GM18907 (cell line): ENCODE data around the gene TAF5L.

Experiments used
- ATAC-seq: cut with Tn5 transposase; IDR thresholded peaks from one replicate; pipeline ENCODE4 v1.9.1; 2021; ENCODE audit warnings: mild to moderate bottlenecking, moderate library complexity; ENCODE audit not compliant: unreplicated experiment

Gene TAF5L

DNA sequence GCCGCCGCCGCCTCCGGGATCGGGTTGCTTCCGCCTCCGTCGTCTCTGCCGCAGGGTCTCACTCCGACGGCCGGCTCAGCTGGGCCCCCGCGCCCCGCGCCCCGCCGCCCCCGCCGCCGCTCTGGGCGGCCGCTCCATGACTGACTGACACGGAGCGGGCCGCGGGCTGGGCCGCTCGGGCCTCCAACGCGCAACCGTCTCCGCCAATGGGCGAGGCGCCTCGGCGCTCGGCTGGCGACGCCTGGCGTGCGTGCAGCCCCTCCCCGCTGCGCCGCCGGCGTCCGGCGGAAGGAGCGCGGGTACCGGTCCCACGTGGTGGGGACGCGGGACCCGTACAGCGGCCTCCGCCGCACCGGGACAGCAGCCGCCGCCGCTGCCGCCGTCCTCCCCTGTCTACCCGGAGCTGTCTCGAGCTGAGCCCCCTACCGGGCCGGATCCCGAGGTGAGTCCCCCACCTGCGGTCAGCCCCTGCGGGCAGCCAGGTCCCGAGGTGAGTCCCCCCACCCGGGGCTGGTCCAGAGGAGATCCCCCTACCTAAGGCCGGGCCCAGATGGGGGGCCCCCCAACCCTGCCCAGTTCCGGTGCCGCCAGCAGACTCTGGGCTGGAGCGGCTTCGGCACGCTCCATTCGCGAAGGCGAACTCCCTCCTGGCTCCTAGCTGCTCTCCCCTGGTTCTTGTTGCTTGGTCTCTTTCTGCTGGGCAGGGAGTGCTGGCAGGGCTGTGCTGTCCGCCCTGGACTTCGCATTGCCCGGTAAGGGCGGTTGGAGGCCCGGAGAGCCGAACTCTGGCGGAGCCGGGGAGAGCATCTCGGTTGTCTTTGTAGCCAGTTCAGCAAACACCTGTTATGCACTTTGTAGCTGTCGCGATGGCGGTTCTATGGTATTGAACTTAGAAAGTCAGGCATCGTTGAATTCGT lies at the start of gene TAF5L, which contains the start of gene URB2:
TAF5L (minus strand) TSS at position 208 of the 917 bp plus-strand sequence. CDS start 11,640 bp downstream, outside the sequence.
URB2 (plus strand) TSS at position 333 of the 917 bp plus-strand sequence. CDS start 1,387 bp downstream, outside the sequence.
- peak; percentile 82 for ATAC-seq

DNA sequence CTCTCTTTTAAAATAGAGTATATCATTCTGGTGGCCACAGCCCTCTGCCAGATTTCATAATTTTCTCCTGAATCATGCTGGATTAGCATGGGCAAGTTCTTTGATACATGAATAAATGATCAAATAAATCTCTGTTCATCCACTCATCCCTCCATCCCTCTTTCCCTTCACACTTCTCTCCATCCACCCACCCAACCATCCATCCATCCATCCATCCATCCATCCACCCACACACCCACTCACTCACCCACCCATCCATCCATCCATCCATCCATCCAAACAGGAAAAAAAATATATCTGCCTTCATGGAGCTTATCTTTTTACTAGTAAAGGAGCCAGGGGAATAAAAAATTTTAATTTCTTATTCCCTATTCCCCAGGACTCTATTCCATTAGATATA lies 49.5 kb upstream of the TAF5L start:
- ATAC-seq, result no peak

DNA sequence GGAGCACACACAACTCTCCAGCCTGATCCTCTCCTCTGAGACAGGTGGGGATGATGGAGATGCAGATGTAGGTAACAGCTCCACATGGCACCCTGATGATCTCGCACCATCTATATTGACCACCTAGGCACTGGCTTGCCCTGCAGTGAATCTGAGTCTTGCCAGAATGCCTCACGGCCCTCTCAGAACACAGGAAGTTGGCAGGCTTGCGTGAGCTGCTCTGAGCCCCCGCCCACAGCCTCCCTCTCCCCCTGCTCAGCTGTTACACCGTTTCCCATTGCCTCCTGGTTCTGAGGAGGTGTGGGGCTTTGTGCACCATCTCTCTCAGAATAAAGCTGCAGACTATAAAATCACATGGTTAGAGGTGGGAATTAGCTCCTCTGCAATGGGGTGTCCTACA lies 48.1 kb upstream of the TAF5L start:
- no peak for ATAC-seq

DNA sequence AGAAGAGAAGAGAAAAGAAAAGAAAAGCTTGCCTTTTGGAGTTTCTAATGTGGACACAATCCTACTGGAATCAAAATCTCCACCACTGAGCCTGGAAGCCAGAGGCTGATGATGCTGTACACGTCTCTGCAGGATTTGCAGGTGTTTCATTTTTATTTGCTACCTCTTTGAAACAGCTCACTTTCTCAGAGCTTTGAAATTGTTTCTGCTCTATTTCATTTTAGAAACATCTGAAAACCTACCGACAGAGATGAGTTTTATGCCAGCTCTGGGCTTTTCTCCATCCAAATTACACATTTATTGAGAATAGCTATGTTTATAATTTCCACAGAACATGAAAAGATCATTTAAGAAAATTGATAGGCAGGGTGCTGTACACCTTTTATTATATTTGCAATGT lies 46.3 kb upstream of the TAF5L start:
- ATAC-seq, result no peak

DNA sequence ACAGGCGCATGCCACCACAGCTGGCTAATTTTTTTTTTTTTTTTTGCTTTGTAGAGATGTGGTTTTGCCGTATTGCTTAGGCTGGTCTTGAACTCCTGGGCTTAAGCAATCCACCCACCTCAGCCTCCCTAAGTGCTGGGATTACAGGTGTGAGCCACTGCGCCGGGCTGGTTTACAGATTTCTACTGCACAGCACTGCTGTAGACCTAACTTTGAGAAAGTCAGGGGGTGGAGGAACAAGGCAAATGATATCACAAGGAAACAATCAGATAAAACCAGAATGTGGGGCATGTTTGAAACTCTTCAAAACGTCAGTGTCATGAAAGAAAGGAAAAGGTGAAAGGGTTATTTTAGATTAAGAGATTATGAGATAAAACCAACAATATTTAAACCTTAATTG lies 45.4 kb upstream of the TAF5L start:
- ATAC-seq, result no peak

DNA sequence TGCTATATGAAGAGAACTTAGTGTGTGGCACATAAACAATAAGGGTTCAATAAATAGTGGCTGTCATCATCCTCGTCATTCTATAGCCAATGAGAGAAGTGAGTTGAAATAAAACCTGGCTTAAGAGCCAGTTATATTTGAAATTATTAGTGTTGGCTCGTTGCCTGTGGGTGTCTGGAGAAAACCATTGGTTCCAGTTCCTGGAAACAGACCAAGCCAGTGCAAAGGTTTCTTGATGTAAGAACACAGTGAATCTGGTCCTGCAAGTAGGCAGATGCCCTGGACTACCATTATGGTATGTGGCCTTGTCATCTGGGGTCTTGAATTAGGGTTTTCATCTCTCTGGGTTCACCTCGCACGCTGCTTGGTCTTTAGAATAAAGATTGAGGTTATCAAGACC lies 43.4 kb upstream of the TAF5L start:
- ATAC-seq, result no peak

DNA sequence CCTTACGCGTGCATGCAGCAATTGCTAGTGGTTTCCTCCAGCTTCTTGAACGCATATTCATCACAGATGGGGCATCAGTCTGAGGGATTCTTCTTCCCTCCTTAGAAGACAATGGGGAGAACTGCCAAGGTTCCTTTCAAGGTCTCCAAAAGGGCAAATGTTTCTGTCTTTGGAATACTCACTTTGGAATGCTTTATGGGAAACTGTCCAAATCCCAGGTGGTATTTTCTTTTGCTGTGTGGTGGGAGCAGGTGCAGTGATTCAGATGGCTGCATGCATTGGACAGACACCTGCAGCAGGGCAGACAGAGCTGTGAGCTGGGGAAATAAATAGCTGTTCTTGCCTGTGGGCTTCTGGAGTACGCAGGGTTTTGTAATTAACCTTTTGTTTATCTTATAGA lies 40.7 kb upstream of the TAF5L start:
- no peak for ATAC-seq

DNA sequence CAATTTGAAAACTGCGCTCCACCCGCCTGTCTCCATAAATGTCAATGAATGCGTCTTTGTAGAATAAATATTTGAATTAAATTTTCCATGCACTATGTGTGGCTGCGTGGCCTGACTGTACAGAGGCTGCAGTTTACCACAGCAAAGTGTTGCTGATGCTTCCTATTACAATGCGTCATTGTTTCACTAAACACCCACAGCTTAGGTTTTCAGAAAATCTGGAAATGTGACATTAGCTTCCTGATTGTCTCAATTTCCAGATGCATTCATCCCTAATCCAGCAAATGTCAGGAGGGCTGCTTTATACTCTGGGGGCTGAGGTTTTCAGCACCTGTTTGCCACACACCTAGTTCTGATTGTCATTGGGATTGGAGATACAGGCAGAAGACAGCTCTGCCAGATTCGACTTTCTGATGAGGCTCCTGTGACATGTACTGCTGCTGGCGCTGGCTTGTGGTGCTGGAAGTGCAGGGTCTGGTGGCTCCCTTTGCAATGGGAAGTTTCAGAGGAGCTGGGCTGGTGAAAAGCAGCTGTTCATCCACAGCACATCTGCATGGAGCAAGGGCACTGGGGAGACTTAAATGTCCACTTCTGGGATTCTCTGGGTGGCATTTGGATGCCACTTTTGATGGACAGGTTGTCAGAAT lies 40.1 kb upstream of the TAF5L start:
- no peak for ATAC-seq

DNA sequence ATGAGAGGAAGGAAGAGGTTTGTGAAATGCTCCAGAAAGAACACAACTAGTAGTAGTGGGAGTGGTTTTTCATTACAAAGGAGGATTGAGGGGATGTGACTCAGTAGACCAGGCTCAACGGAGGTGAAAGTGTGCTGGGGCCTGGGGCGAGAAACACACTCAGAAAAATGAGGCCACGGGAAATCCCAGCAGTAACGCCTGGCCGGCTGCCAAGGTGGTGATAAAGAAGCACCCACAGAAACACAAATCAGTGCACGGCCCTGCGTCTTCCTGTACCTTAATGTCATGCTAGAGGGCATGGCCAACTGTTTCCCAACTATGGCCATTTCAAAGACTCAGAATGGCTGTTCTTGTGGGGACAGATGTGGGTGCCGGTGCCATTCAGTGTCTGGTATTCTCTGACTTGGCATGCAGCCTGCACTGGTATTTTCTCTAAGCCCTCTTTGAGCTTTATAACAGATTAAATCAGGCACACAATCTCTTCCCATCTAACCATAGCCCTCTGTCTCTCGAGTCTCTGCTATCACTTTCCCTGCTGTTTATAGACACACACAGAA lies 38.3 kb upstream of the TAF5L start:
- ATAC-seq, result peak; percentile 68

DNA sequence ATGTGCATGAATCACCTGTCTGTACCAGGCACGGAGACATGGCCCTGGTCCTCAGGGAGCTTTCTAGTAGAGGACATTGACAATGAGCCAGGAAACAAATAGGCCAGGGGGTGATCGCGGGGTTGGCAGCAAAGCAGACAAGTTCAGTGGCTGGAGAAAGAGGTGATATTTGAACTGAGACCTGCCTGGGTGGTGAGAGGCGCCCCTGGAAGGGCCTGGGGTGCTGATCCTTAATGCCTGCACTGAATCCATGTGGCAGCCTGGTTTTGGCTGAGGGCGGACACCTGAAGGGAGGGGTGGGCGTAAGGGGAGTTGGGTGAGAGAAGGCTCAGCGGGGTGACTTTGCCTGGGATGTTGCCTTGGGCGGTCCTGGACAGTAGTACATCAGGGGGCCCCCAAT lies 36.0 kb upstream of the TAF5L start:
- no peak for ATAC-seq

DNA sequence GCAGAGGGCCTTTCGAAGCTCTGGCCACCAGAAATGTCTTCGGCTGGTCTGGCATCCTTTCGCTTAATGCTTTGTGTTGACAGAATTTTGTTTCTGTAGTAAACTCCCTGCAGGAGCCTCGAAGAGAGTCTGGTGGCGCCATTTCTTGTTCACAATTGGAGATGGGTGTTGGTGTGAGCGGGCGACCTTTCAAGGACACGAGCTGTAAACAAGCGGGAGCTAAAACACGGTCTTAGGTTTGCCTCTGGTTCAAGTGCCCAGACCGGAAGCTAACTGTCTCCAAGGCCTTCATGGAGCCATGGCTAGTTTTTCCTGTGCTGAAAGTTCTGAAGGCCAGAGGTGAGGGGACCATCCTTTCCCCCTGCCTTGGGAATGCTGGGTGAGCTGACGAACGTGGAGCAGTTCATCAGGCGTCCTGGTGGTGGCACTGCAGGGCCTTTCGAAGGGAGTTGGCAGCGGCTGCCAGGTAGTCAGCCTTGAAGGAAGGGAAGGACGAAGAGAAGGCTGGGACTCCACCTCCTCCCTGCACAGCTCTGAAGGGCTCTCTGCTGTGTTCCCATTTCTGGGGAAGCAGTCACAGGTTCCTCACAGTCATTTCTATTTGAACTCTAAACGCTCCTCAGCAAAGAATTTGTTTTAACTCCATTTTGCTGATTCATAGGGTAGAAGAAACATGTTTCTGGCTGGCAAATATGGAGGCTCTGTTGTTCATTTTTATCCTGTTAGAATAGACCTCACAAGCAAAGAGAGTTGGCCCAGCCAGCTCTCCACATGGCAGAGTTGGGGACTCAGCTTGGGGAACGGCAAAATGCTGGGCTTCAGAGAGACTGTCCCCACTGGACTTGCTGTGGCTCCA lies 35.3 kb upstream of the TAF5L start:
- ATAC-seq, result peak; percentile 75

DNA sequence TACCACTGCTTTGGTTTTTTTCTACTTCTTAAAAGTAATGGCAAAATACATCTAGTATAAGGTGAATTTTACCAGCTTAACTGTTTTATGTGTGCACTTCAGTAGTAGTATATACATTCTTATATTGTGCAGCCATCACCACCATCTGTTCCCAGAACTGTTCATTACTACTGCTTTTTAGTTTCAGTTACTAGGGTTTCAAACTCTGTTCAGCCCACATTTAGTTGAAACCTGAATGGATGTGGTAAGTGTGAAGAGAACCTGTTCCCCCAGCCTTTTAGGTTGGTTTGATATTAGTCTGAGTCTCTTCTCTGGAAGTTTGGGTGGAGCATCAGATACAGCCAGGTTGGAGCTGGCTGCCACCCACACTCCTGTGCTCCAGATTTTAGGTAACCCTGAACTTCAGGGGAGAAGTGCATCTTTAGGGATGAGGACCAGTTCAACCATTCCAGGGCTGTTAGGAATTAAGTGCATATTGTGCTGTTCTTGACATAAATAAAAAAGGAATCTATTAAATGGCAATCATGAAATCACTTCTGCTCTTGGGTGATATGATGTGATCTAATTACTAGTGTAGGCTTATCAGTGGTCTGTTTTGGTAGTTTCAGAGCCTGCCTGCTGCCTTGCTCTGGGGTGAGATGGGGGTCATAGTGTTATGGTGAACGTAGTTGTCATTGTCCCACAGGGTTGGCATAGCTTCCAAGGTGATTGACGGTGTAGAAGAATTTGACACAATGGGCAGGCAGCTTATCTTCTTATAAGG lies 32.3 kb upstream of the TAF5L start:
- ATAC-seq, result no peak

DNA sequence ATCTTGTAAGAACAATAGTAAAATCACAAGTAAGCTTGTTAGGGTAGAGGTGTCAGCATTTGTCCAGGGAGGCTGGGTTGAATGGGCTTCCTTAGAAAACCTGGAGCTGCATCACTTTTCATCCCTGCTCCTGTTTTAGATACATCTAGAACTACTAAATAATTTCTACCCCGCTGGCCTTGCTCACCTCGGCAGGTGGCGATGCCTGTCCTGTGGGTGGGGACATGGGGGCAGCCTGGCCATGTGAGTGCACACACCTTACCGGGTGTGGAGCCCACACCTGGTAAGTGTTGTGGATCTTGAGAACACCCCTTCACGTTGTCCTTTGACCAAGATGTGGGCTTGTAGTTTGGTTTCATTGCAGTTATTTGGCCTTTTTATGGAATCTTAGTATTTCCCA lies 29.9 kb upstream of the TAF5L start:
- no peak for ATAC-seq

DNA sequence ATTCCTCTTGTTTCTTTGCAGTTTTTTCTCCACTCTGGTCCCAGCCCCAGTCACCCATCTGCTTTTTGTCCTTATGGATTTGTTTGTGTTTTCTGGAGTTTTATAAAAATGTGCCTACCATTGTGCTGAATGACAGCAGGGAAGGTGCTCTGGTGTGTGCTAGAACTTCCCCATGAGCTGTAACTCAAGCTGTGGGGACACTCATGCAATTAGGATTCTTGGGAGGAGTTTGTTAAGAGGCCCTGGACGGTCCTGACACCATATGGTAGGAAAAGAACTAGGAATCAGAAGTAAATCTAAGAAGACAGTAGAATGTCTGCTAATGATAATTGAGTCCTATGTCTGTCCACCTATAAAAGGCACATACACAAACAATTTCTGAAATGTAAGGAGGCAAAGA lies 27.5 kb upstream of the TAF5L start:
- no peak for ATAC-seq

DNA sequence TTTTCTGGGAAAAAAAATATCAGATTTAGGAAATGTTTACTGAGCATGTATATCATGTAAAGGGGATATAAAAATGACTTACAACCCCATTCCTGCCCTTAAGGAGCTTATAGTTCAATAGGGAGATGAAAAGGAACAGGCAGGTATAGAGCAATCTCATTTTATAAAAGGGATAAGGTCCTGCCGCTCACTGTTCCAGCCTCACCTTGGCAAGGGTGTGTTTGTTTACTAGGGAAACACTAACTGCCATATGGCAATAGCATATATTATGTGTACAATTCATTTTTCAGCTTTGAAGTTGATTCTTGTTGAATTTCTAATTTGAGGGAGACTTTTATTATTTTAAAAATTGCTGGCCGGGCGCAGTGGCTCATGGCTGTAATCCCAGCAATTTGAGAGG lies 25.6 kb upstream of the TAF5L start:
- ATAC-seq, result no peak

DNA sequence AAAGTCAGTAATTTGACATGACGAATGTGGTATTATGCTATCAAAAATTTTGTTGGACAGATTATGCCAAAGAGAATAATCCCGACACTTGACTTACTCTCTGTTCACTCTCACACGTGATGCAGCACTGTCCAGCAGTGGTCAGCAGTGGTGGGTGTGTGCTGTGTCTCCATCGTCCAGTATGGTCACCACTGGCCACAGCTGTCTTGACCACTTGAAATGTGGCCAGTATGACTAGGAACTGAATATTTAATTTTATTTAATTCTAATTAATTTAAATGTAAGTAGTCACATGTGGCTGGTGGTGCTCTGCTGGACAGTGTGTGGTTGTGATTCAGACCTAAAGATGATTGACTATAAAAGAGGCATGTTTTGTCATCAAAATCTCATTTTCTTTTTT lies 24.1 kb upstream of the TAF5L start:
- ATAC-seq, result no peak

DNA sequence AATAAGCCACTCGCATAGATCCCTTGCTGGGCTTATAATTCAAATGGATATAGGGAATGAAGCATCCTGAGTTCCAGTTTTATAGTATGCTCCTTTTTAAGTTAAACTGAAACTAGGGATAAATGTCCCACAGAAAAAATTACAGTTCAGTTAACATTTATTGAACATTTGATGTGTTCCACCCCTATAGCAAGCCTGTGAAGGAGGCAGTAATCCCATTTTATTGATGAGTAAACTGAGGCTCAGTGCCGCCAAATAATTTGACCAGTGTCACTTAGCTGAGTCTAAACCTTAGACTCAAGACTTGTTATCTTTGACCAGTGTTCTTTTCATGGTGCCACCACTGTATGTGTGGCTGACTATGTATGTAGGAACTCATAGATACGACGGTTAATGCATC lies 22.5 kb upstream of the TAF5L start:
- no peak for ATAC-seq

DNA sequence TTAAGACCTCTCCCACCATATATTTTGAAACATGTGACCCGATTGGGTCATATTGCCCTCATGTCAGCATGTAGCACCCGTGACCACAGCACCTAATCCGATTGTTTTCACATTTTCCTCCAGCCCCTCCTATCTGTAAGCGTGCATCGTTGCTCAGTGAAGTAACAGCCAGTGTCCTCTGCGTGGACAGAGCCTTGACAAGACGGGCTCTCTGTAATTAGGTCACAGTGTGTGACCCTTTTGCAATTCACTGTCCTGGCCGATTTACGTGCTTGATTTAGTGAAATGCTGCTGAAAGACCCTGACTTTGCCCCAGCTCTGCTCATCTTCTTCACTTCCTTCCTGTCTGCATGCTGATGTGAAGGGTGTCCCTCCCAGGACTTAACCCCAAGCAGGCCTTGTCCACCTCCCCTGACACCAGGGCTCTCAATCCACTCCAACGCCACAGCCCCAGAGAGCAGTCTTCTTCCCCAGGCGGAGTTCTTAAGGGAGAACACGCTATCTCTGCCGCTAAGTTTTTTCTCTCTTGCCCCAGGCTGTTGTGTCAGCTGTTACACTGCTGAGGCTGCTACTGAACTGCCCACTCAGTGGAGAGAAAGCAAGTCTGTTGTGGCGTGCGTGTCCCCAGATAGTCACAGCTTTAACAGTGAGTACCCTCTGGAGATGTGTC lies 19.5 kb upstream of the TAF5L start:
- no peak for ATAC-seq

DNA sequence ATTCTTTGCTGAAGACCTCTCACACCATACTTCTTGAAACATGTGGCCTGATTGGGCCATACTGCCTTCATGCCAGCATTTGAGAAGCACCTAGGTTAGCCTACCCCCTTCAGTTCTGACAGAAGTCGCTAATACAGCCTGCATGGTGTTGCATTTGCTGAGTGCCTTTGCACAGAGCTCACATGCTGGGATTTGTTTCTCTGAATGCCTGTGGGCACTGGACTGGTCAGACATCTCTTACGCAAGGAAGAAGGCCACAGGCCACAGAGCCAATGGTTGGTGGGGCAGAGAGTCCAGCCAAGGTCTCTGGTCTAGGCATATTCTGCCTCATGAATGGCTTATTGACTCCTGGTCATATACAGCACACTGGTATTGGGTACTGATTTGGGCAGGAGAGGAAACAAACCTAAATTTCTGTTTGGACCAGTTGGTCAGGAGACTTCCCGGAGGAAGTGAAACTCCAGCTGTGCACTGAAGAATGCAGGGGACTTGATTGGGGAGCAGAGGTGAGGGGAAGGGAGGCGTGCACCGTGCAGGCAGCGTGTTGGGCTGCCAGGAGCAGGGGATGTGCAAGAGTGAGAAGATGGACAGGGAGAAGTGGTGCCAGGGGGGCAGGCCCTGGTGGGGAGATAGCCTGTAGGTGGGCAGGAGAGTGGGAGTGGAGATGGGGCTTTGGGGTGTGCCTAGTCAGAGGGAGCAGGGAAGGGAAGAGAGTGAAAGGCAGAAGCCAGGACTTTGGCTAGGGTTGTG lies 18.2 kb upstream of the TAF5L start:
- no peak for ATAC-seq
